HG02981 (cell line): ENCODE results near the gene MYH11.
"Not testable (repeated sequence)": the region's sequence is repeated elsewhere in the genome, so short reads cannot be mapped to it uniquely, and the experiment has no call there.

ENCODE experiments used
- ATAC-seq: cut with Tn5 transposase; IDR thresholded peaks from one replicate; pipeline ENCODE4 v1.9.1; 2021; ENCODE audit warnings: mild to moderate bottlenecking, moderate library complexity; ENCODE audit not compliant: unreplicated experiment

The MYH11 gene

DNA sequence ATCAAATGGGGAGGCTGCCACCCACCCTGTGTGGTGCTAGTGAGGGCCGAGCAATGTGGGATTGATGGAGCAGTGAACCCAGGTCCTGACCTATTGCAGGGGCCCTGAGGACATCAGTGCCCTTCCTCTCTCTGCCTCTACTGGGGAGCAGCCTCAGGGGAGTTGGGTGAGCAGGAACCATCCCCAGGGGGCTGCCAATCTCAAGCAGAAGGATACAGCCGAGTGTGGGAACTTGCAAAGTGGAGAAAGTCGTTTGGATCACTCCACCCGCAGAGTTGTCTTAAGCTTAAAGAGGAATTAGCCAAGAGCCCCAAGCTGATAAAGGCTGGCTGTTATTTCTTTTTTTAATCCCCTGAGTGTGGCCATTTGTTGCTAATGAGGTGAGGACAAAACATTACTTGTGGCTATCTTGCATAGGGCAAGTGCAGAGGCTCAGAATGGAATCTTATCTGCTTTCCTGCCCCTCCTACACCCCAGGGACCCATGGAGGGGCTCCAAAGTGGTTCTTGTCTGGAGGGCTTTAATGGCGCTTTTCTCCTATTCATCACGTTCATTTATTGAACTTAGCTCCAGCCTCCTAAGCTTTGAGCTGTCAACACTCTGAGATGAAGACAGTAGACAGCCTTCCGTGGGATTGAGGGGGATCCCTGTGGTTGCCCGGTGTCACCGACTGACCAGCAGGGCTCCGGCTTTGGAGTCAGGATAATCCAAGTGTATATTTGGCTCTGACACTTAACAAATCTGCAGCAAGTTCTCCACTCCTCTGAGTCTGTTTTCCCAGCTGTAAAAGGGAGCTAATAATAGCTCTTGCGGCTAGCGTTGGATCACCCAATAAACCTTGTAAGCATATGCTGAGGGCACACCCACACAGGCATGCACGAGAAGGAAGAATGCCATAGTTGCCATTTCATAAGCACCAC, 45.1 kb downstream of the MYH11 start:
- ATAC-seq, result no peak

DNA sequence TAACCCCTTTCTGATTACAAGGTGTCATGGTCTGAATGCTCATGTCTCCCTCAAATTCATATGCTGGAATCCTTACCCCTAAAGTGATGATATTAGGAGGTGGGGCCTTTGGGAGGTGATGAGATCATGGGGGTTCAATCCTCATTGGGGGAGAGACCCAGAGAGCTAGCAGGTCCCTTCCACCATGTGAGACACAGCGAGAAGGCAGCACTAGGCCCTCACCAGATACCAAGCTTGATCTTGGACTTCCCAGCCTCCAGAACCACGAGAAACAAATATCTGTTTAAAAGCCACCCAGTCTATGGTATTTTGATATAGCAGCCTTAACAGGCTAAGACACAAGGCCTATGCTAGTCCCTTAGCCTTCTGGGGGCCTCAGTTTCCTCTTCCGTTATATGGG, 45.9 kb downstream of the MYH11 start:
- ATAC-seq, result no peak

GRCh38 chr16:15810411-15810810, 46.4 kb downstream of the MYH11 start:
- ATAC-seq, result no peak

- ATAC-seq, result not testable (repeated sequence)
Observed at GRCh38 chr16:15809297-15809696, 47.5 kb downstream of the MYH11 start.

DNA sequence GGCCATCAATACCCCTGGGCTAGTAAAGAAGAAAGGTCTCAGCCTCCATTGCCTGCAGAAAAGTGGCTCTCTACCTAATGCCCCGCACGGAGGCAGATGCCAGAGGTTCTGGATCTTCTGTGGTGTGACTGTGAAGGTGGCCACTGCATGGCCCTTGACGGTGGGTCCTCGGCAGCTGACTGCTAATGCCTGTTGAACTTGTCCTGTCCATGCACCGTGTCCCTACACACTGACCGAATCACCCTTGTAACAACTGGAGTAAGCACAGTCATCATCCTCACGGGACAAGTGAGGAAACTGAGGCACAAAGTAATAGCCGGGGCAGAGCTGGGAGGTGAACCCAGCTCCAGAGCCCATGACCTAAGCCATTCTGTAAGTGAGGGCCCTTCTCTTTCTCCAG, 48.8 kb downstream of the MYH11 start:
- no peak for ATAC-seq

DNA sequence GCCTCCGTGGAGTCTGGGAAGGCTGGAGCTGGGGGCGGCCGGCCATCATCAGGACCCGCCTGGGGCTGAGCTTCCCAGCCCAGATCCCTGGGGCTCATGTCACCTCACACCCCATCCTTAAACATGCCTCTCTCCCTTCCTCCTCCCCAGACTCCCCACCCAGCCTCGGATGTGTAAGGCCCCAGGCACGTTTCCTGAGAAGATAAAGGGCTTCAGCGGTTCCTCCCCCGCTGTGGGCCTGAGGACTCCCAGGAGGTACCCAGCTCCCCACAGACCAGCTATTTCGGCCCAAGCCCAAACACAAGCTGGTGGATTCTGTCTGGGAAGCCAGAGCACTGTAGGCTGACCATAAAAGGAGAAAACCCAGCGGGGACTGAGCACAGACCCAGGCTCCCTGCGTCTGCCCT, 49.2 kb downstream of the MYH11 start:
- no peak for ATAC-seq

DNA sequence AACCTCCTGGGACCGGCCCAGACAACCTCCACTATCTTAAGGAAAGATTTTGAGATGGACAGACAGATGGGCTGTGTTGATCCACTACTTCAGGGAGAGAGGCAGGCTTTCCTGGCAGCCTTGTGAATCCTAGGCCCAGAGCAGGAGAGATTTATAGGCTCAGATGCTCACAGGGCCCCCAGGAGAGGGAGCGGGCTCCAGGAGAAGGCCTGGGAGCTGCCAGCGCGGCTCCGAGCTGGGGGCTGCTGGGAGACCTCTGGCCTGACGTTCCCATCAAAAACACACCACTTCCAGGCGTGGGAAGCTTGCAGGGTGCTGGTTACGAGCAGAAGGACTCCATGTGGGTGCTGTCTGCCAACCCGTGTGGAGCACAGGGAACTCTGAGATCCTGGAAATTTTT, 53.2 kb downstream of the MYH11 start:
- ATAC-seq, result no peak

DNA sequence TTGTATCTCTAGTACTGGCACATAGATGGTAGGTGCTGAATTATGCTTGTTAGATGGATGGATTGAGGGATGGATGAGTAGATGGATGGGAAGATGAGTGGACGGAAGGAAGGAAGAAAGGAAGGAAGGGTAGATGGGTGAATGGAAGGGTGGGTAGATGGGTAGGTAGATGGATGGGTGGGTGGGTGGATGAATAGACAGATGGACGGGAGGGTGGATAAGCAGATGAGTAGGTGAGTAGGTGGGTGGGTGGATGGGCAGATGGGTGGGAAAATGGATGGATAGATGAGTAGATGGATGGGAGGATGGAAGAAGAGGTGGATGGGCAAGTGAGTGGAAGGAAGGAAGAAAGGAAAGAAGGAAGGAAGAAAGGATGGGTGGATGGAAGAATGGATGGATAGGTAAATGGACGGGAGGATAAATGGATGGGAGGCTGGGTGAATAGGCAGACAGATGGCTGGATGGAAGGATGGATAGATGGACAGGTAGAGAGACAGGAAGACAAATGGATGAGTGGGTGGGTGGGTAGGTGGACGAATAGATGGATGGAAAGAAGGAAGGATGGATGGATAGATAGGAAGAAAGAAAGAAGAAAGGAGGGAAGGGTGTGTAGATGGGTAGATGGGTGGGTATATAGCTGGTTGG, 56.9 kb downstream of the MYH11 start:
- no peak for ATAC-seq

- no peak for ATAC-seq
Observed at GRCh38 chr16:15798671-15799070, 58.2 kb downstream of the MYH11 start.

DNA sequence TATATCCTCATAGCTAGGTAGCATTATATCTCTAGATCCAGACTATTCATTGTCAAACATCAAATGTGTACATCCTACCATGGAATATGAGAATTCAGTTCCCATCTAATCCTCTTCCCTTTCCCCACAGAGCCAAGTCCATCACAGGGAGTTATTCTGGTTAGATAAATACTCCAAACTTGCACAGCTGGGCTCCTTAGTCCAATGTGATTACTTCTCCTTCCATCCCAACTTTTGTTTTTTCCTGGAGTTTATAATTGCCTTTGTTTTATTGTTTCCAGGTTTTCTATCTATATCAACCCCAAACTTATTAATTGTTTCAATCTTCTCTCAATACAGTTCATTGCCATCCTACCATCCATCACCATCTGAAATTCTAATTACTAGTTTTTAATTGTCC, 59.9 kb downstream of the MYH11 start:
- ATAC-seq, result no peak

DNA sequence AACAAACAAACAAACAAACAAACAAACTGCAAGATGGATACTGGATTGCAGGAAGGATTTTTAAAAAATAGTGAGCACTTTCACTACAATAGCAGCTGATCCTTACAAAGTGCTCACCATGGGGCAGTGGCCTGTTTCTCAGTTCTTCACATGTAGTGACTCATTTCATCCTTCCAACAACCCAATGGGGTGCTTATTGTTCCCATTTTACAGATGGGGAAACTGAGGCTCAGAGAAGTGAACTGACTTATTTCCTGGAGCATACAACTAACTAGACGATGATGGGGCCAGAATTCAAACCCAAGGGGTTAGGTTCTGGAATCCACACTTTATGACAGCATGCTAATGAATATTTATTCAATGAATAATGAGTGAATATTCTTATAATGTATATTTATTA, 61.2 kb downstream of the MYH11 start:
- no peak for ATAC-seq

DNA sequence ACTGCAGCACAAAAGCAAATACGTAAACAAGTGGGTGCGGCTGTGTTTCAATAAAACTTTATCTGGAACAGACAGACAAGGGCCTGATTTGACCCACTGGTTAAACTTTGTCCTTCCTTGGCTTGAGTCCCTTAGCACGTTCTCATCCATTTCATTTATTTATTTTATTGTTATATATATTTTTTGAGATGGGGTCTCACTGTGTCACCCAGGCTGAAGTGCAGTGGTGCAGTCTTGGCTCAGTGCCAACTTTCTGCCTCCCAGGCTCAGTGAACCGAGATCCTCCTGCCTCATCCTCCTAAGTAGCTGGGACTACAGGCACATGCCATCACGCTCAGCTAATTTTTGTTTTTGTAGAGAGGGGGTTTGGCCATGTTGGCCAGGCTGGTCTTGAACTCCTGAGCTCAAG, 64.3 kb downstream of the MYH11 start:
- no peak for ATAC-seq

DNA sequence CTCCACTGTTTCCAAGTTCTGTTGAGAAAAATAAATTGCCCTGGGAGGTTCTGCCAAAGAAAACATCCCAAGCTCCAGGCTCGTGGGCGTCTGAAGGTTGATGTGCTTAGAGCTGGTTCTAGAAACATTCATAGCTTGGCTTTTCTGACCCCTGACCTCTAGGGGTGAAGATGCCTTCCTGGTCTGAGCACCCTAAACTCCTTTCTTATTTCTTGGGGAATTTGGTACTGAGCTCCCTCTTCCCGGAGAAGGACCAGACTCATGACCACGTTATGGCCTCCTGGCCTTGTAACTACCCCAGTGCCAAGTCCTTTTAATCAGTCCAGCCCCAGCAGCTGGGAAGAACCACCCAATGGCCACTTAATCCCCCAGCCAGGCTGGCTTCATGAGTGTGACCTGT, 66.4 kb downstream of the MYH11 start:
- no peak for ATAC-seq

DNA sequence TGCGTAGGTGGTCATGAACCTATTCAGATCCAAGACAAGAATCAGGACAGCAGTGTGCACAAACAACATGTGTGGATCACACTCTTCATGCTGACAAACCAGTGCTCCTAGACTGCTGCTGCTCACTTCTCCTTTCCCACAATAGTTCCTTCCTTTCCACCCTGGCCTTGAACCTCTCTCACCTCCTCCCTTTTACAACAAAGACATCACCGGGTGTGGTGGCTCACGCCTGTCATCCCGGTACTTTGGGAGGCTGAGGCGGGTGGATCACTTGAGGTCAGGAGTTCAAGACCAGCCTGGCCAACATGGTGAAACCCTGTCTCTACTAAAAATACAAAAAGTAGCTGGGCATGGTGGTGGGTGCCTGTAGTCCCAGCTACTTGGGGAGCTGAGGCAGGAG, 67.0 kb downstream of the MYH11 start:
- not testable (repeated sequence) for ATAC-seq

DNA sequence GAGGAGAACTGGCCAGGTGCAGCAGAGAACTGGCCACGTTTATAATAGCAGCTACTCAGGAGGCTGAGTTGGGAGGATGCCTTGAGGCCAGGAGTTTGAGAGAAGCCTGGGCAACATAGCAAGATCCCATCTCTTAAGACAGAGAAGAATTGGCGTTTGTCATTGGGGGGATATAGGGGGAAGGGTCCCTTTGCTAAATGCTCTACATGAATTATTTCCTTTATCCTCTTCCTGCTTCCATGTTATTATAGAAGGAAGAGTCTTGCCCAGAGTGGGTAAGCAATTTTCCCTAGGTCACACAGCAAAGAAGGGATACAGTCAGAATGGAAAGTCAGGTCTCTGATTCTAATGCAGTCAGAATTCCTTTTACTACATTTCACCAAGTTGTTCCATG, 68.0 kb downstream of the MYH11 start:
- no peak for ATAC-seq

- ATAC-seq, result no peak
Observed at GRCh38 chr16:15786501-15786900, 70.3 kb downstream of the MYH11 start.

DNA sequence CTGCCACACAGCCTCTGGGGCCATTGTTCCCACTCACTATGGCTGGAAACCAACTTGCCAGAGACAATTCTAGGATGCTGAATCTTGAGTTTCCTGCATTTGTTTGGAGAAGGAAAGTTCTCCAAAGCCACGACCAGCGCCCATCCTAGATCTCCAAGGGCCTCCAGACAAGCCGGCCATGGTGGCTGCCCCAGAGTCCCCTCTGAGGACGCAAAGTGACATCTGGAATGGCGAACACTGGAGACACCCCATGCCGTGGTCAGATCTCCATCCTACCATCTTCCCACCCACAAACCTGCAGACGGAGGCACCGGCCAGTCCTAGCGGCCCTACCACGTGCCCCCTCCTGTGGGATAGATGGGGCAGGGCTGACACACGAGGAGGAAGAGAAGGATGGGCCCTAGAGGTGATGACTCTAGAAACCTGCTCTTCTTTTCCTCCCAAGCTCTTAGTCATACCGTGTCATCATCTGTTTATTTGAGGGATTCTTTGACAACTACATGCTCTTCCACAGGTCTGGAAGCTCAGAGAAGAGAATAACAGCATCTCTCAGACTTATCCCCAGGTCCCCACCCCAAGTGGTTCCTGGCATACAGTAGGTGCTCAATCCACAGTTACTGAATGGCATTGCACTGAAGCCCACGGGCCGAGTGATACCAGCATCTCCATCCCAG, 71.3 kb downstream of the MYH11 start:
- ATAC-seq, result no peak

GRCh38 chr16:15783985-15784384, 72.8 kb downstream of the MYH11 start:
- ATAC-seq, result no peak

GRCh38 chr16:15782573-15783365, 74.1 kb downstream of the MYH11 start:
- ATAC-seq, result no peak

DNA sequence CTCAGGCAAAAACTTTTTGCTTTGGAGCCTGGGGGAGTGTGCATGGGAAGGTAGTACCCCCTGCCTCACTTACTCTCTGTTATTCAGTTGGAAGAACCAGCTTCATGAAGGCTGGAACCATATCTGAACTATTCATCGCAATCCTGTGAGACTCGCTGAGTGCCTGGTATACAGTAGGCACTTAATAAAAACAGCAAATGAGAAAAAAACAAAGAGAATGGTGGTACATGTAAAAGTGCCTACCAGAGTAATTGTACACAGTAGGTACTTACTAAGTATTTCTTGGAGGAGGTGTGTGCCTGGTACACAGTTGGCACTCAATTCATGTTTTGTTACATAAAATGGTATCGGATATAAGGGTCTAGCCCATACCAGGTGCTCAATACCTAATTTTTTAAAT, 75.2 kb downstream of the MYH11 start:
- no peak for ATAC-seq

- ATAC-seq, result no peak
Observed at GRCh38 chr16:15780805-15781204, 76.0 kb downstream of the MYH11 start.
